Lower lobe of right lung (tissue), 2 donors: ENCODE results near the gene DBX1. TPM values are rescaled to one million over a fixed set of nuclear protein-coding genes. Genes with fewer than 3 reads are reported as not detected.
A peak's percentile ranks its signal among the peaks of the same experiment; 100 is the strongest.

ENCODE experiments used
- ATAC-seq, 2 donors: fragments of 200-7000 bp; cut with Tn5 transposase; one replicate each; pipeline ENCODE4 v1.9.1; 2020 to 2022; ENCODE audit warnings: mild to moderate bottlenecking in 2 of 2, moderate library complexity in 2 of 2
- DNase-seq: peaks from one replicate; pipeline ENCODE4 v3.0.0-alpha.2; 2020
- H3K27ac ChIP-seq: fragments of 200-600 bp; one replicate; pipeline ENCODE4 v1.8.0; 2022
- H3K27me3 ChIP-seq: fragments of 200-600 bp; one replicate; pipeline ENCODE4 v1.8.0; 2022; ENCODE audit warnings: low read depth
- H3K36me3 ChIP-seq: fragments of 200-600 bp; one replicate; pipeline ENCODE4 v1.8.0; 2022; ENCODE audit warnings: mild to moderate bottlenecking
- H3K4me1 ChIP-seq: fragments of 200-600 bp; one replicate; pipeline ENCODE4 v1.8.0; 2022
- H3K4me3 ChIP-seq: fragments of 200-600 bp; one replicate; pipeline ENCODE4 v1.8.0; 2022; ENCODE audit warnings: mild to moderate bottlenecking
- H3K9me3 ChIP-seq: fragments of 200-600 bp; one replicate; pipeline ENCODE4 v1.8.0; 2022
- intact Hi-C: fragments of 100-400 bp; cut with DNase I; formaldehyde crosslinking; loops from one replicate; pipeline ENCODE4 v1.11.0; 2022
- total RNA-seq: library from RNA; stranded (reverse); fragmentation: NEBNext Ultra II Directional; extraction: Animal tissue kit (Norgen Biotek cat#: 25700); gene quantifications from one replicate; pipeline ENCODE4 v1.2.1, GENCODE V29; 2021
- TF ChIP-seq, protein P1 (sequence below): fragments of 200-600 bp; IDR thresholded peaks from one replicate; pipeline ENCODE4 v1.8.0; 2022; ENCODE audit warnings: antibody characterized with exemption, mild to moderate bottlenecking
- donor health status: DM: no; HTN: yes; CAD: no; lungs with severe emphysema.

Gene DBX1
- total RNA-seq, 1 donor from 2014 or later, result not detected

GRCh38 chr11:20155683-20156279 lies 4.5 kb downstream of the DBX1 start:
- Histone ChIP-seq H3K36me3 (no peaks in the 10 kb centered on the region), H3K9me3 (no peaks in the 10 kb centered on the region), H3K27me3 (peaks cover 85% of the 10 kb centered on the region), H3K27ac (no peak overlapping the region), H3K4me3 (peak overlapping the region; percentile 34), H3K4me1 (peaks cover 11% of the 10 kb centered on the region)
- intact Hi-C loops, result no loop called here
- TF ChIP-seq, protein P1, sequence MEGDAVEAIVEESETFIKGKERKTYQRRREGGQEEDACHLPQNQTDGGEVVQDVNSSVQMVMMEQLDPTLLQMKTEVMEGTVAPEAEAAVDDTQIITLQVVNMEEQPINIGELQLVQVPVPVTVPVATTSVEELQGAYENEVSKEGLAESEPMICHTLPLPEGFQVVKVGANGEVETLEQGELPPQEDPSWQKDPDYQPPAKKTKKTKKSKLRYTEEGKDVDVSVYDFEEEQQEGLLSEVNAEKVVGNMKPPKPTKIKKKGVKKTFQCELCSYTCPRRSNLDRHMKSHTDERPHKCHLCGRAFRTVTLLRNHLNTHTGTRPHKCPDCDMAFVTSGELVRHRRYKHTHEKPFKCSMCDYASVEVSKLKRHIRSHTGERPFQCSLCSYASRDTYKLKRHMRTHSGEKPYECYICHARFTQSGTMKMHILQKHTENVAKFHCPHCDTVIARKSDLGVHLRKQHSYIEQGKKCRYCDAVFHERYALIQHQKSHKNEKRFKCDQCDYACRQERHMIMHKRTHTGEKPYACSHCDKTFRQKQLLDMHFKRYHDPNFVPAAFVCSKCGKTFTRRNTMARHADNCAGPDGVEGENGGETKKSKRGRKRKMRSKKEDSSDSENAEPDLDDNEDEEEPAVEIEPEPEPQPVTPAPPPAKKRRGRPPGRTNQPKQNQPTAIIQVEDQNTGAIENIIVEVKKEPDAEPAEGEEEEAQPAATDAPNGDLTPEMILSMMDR, result no peak
- ATAC-seq (no peak), DNase-seq (no peak)

DNA sequence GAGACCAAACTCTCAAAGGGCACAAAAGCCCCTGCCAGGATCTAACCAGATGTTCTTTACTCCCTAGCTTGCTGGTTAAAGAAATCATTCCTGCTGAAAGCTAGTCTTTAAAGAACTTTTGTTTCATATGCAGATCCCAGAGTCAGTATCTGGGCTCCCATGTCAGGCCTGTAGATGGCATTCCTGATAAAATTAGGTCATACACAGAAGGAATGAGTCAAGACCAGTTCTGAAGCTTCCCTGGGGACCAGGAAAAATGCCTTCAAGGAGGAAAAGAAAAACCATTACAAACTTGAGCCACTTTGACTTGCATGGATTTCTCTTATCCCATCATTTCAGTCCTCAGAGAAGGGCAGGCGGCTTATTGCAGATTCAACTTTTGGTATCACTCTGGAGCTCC lies 5.9 kb downstream of the DBX1 start:
- ATAC-seq (no peak), DNase-seq (no peak)
- Histone ChIP-seq H3K27ac (no peak overlapping the region), H3K27me3 (peaks cover 76% of the 10 kb centered on the region), H3K4me3 (no peak overlapping the region), H3K9me3 (no peaks in the 10 kb centered on the region), H3K36me3 (no peaks in the 10 kb centered on the region), H3K4me1 (peaks cover 11% of the 10 kb centered on the region)
- intact Hi-C loops, result no loop called here
- TF ChIP-seq, protein P1, result no peak

DNA sequence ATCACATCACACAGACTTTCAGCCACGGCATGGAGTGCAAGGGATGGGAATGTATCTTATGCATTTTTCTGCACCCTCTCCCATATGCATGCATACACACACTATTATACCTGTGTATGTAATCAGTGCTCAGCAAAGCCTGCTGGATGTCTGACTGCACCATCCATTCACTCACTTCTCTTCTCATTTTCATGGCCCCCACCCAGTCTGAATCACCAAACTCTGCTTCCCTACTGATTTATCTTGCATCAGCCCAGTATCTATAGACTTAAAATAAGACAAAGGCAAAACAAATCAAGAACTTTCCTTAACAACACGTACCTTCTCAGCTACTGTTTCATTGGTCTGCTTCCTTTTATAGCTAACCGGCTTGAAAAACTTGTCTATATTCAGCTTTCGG lies 21.6 kb downstream of the DBX1 start:
- H3K4me1 ChIP-seq, result no peaks in the 10 kb centered on the region
- no peak overlapping the region for H3K27ac ChIP-seq
- no peak for ATAC-seq
- no peaks in the 10 kb centered on the region for H3K36me3 ChIP-seq
- no peak overlapping the region for H3K4me3 ChIP-seq
- no peaks in the 10 kb centered on the region for H3K9me3 ChIP-seq
- H3K27me3 ChIP-seq, result peaks cover 7% of the 10 kb centered on the region
- DNase-seq, result no peak
- TF ChIP-seq, protein P1, result no peak
- intact Hi-C loops, result loop anchor here (10.0 kb wide), 1 partner anchor 194 kb away; no protein-coding TSS in a partner anchor

DNA sequence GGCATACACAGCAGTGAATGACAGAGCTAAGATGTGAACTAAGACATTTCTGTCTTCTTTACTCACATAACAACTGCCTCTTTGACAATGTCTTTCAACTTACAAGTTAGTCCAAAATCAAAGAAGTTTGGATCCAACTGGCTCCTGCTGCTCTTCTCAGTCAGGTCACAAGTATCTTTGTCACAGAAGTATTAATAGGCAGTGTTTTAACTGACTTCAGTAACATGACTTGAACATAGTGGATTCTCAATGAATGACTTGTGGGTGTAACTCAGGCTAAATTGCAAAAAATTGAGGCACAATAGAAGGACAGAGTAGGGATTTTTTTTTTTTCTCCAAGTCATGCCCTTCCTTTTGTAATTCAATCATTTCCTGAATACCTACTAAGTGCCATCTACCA lies 22.6 kb downstream of the DBX1 start:
- DNase-seq (no peak), ATAC-seq (no peak)
- H3K27me3 ChIP-seq, result peaks cover 17% of the 10 kb centered on the region
- H3K9me3 ChIP-seq, result no peaks in the 10 kb centered on the region
- H3K4me1 ChIP-seq, result peaks cover 1% of the 10 kb centered on the region
- TF ChIP-seq, protein P1, result no peak
- intact Hi-C loops, result loop anchor here (10.0 kb wide), 1 partner anchor 193 kb away; no protein-coding TSS in a partner anchor
- no peak overlapping the region for H3K27ac ChIP-seq
- no peak overlapping the region for H3K4me3 ChIP-seq
- H3K36me3 ChIP-seq, result no peaks in the 10 kb centered on the region

DNA sequence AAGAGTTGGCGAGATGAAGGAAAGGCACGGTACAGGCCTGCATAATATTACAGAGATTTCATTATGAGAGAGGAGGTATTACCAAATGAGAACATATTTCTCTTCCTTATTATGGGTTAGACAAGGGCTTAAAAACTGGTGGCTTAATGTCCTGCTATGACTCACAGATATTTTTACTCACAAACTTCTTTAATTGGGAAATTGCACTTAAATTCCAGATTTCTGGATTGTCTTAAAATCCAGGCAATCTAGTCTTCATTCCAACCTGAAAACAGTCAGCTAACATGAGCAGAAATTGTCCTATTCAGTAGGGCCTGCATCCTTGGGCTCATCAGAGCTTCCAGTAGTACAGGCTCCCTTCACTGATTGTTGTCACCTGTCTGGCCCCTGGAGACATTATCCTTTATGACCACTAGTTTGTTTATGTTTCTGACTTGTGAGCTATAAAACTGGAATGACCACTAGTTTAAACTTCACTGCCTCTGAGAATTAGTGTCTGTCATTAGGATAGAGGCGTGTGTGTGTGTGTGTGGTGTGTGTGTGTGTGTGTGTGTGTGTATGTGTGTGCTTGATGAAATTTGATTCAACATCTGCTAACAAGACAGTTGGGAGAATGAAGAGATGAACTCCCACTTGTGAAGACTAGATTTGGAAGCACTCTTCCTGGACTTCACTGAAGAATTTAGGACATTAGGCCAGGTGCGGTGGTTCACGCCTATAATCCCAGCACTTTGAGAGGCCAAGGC lies 25.1 kb downstream of the DBX1 start:
- TF ChIP-seq, protein P1, result no peak
- Histone ChIP-seq H3K27ac (no peak overlapping the region), H3K27me3 (peaks cover 22% of the 10 kb centered on the region), H3K9me3 (no peaks in the 10 kb centered on the region), H3K4me3 (no peak overlapping the region), H3K4me1 (peaks cover 10% of the 10 kb centered on the region), H3K36me3 (no peaks in the 10 kb centered on the region)
- ATAC-seq (no peak), DNase-seq (no peak)
- intact Hi-C loops, result loop anchor here (10.0 kb wide), 1 partner anchor 190 kb away; no protein-coding TSS in a partner anchor
